ENCODE results near the gene HNF4A.

DNA sequence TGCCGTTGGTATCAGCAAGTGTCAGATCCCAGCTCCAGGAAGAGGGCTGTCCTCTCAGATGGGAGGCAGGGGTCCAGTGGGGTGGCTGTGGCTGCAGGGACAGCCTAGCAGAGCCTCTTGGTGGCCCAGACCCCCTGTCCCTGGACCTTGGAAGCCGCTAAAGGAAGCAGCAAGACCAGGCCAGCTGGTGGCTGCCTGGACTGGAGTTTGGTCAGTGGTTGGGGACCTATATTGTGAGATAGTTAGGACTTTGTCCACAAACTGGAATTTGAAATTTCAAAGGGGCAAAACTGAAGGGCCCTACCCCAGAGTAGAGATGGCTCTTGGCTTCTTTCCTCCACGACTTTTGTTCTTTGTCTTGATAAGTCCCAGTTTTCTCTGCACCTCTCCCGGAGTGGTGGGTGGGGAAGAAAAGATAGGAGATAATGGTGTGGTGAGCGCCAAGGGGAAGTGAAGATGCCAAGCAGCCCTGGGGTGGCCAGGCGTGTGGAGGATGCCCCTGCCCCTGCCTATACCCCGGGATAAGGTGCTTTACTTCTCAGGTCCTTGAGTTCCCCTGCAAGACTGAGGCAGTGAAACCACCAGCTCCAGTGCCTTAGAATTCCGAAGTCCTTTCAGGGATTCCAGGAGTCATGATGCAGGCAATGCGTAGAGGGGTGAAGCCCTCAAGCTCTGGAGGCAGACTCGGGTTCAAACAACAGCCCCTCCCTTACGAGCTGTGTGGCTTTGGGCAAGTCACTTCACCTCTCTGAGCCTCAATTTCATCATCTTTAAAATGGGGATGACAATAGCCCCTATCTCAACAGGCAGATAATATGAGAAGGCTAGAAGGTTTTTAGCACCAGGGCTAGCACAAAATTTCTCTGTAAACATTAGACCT, 40.2 kb downstream of the HNF4A start:
- TF ChIP-seq, protein P1, sequence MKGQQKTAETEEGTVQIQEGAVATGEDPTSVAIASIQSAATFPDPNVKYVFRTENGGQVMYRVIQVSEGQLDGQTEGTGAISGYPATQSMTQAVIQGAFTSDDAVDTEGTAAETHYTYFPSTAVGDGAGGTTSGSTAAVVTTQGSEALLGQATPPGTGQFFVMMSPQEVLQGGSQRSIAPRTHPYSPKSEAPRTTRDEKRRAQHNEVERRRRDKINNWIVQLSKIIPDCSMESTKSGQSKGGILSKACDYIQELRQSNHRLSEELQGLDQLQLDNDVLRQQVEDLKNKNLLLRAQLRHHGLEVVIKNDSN (IDR thresholded peaks at IDR 0.05), result no peak
- TF ChIP-seq, protein P2, sequence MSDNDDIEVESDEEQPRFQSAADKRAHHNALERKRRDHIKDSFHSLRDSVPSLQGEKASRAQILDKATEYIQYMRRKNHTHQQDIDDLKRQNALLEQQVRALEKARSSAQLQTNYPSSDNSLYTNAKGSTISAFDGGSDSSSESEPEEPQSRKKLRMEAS (IDR thresholded peaks at IDR 0.05), result no peak
- TF ChIP-seq RAD21 (IDR thresholded peaks at IDR 0.05; ENCODE audit: low read depth) (no peak), CEBPB (IDR thresholded peaks at IDR 0.05) (no peak), EP300 (IDR thresholded peaks at IDR 0.05; ENCODE audit: borderline replicate concordance) (no peak), YY1 (IDR thresholded peaks at IDR 0.05; ENCODE audit: low read depth) (no peak), EGR1 (IDR thresholded peaks at IDR 0.05) (no peak), TEAD4 (IDR thresholded peaks at IDR 0.05) (no peak), TAF1 (IDR thresholded peaks at IDR 0.05; ENCODE audit: low read depth) (no peak), NFIC (IDR thresholded peaks at IDR 0.05) (no peak), TCF12 (IDR thresholded peaks at IDR 0.05; ENCODE audit: low read depth) (no peak), ZBTB7A (IDR thresholded peaks at IDR 0.05; ENCODE audit: low read depth) (no peak)
- TF ChIP-seq, protein P3, sequence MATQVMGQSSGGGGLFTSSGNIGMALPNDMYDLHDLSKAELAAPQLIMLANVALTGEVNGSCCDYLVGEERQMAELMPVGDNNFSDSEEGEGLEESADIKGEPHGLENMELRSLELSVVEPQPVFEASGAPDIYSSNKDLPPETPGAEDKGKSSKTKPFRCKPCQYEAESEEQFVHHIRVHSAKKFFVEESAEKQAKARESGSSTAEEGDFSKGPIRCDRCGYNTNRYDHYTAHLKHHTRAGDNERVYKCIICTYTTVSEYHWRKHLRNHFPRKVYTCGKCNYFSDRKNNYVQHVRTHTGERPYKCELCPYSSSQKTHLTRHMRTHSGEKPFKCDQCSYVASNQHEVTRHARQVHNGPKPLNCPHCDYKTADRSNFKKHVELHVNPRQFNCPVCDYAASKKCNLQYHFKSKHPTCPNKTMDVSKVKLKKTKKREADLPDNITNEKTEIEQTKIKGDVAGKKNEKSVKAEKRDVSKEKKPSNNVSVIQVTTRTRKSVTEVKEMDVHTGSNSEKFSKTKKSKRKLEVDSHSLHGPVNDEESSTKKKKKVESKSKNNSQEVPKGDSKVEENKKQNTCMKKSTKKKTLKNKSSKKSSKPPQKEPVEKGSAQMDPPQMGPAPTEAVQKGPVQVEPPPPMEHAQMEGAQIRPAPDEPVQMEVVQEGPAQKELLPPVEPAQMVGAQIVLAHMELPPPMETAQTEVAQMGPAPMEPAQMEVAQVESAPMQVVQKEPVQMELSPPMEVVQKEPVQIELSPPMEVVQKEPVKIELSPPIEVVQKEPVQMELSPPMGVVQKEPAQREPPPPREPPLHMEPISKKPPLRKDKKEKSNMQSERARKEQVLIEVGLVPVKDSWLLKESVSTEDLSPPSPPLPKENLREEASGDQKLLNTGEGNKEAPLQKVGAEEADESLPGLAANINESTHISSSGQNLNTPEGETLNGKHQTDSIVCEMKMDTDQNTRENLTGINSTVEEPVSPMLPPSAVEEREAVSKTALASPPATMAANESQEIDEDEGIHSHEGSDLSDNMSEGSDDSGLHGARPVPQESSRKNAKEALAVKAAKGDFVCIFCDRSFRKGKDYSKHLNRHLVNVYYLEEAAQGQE (IDR thresholded peaks at IDR 0.05; ENCODE audit: low read depth), result no peak

Data from Ishikawa (cell line).